WTC11 (cell line): ENCODE data around the gene LELP1. TPM values are rescaled to one million over a fixed set of nuclear protein-coding genes. Genes with fewer than 3 reads are reported as not detected.

ENCODE experiments used
- ATAC-seq: fragments of 200-7000 bp; cut with Tn5 transposase; 2 replicates; pipeline ENCODE4 v1.10.0; 2021; ENCODE audit warnings: mild to moderate bottlenecking, moderate library complexity
- CTCF ChIA-PET: fragments of 300-600 bp; sonication (Branson Sonifier 250); formaldehyde crosslinking; loops from one replicate; lab custom pipeline; 2021; ENCODE audit warnings: antibody characterized with exemption; lab: Charles Lee
- POLR2A ChIA-PET: fragments of 350-600 bp; sonication (Branson Sonifier 250); formaldehyde crosslinking; loops from one replicate; lab custom pipeline; 2021; ENCODE audit warnings: antibody characterized with exemption; lab: Charles Lee
- DNase-seq: peaks from one replicate; pipeline ENCODE4 v3.0.0; 2021; ENCODE audit warnings: low spot score
- H3K27ac Mint-ChIP-seq: 2 replicates; pipeline ENCODE4 v1.8.0; 2021; ENCODE audit warnings: mixed read lengths
- H3K27me3 Mint-ChIP-seq: 2 replicates; pipeline ENCODE4 v1.8.0; 2021; ENCODE audit warnings: low read depth, mild to moderate bottlenecking, moderate library complexity, mixed read lengths
- H3K36me3 Mint-ChIP-seq: 2 replicates; pipeline ENCODE4 v1.8.0; 2021; ENCODE audit warnings: mixed read lengths
- H3K4me1 Mint-ChIP-seq: 2 replicates; pipeline ENCODE4 v1.8.0; 2022; ENCODE audit warnings: mixed read lengths
- H3K4me3 Mint-ChIP-seq: 2 replicates; pipeline ENCODE4 v1.8.0; 2021; ENCODE audit warnings: mild to moderate bottlenecking, moderate library complexity, mixed read lengths
- H3K9me3 Mint-ChIP-seq: 2 replicates; pipeline ENCODE4 v1.8.0; 2021; ENCODE audit warnings: mixed read lengths
- AR ChIP-seq: fragments of 250-450 bp; sonication (Bioruptor Pico); IDR thresholded peaks from 2 replicates; pipeline ENCODE4 v1.9.0; 2021; ENCODE audit warnings: mild to moderate bottlenecking
- ARID4B ChIP-seq: sonication (generic); formaldehyde crosslinking; IDR thresholded peaks from 2 replicates; pipeline ENCODE4 v1.8.0; 2023; ENCODE audit warnings: missing genetic modification reagents, mild to moderate bottlenecking, borderline replicate concordance
- ATF1 ChIP-seq: sonication (generic); formaldehyde crosslinking; IDR thresholded peaks from 2 replicates; pipeline ENCODE4 v1.8.1; 2023; ENCODE audit warnings: mild to moderate bottlenecking, moderate library complexity, missing genetic modification reagents
- CBFB ChIP-seq: sonication (generic); formaldehyde crosslinking; IDR thresholded peaks from 2 replicates; pipeline ENCODE4 v1.8.1; 2022; ENCODE audit warnings: mild to moderate bottlenecking, low read depth, missing genetic modification reagents
- CREM ChIP-seq: sonication (generic); formaldehyde crosslinking; IDR thresholded peaks from 2 replicates; pipeline ENCODE4 v1.8.1; 2022; ENCODE audit warnings: mild to moderate bottlenecking, missing genetic modification reagents, moderate library complexity
- E2F1 ChIP-seq: sonication (generic); formaldehyde crosslinking; IDR thresholded peaks from 2 replicates; pipeline ENCODE4 v1.8.0; 2022; ENCODE audit warnings: mild to moderate bottlenecking, missing genetic modification reagents
- E2F4 ChIP-seq: sonication (generic); formaldehyde crosslinking; IDR thresholded peaks from 2 replicates; pipeline ENCODE4 v1.8.1; 2022; ENCODE audit warnings: low read depth, mild to moderate bottlenecking, moderate library complexity, missing genetic modification reagents, borderline replicate concordance
- FOXJ3 ChIP-seq: sonication (generic); formaldehyde crosslinking; IDR thresholded peaks from 2 replicates; pipeline ENCODE4 v1.9.0; 2021; ENCODE audit warnings: missing genetic modification reagents, mild to moderate bottlenecking, borderline replicate concordance
- FOXP1 ChIP-seq: sonication (generic); formaldehyde crosslinking; IDR thresholded peaks from 2 replicates; pipeline ENCODE4 v1.8.0; 2022; ENCODE audit warnings: missing genetic modification reagents, mild to moderate bottlenecking, moderate library complexity, borderline replicate concordance
- HMGA2 ChIP-seq: fragments of 250-450 bp; sonication (Bioruptor Pico); IDR thresholded peaks from 2 replicates; pipeline ENCODE4 v1.4.0; 2021; ENCODE audit warnings: mild to moderate bottlenecking, moderate library complexity
- IRF1 ChIP-seq: sonication (generic); formaldehyde crosslinking; IDR thresholded peaks from 2 replicates; pipeline ENCODE4 v1.8.0; 2023; ENCODE audit warnings: missing genetic modification reagents
- MLX ChIP-seq: sonication (generic); formaldehyde crosslinking; IDR thresholded peaks from 2 replicates; pipeline ENCODE4 v1.8.1; 2023; ENCODE audit warnings: mild to moderate bottlenecking, missing genetic modification reagents, moderate library complexity
- NFYB ChIP-seq: sonication (generic); formaldehyde crosslinking; conservative IDR thresholded peaks from 2 replicates; pipeline ENCODE4 v1.8.0; 2022; ENCODE audit warnings: low read depth, missing genetic modification reagents
- NR1H2 ChIP-seq: sonication (generic); formaldehyde crosslinking; IDR thresholded peaks from 2 replicates; pipeline ENCODE4 v1.9.0; 2021; ENCODE audit warnings: mild to moderate bottlenecking, moderate library complexity, missing genetic modification reagents
- OVOL2 ChIP-seq: fragments of 250-450 bp; sonication (Bioruptor Pico); IDR thresholded peaks from 2 replicates; pipeline ENCODE4 v1.9.0; 2021; ENCODE audit warnings: mild to moderate bottlenecking, borderline replicate concordance
- PRRX2 ChIP-seq: fragments of 250-450 bp; sonication (Bioruptor Pico); IDR thresholded peaks from 2 replicates; pipeline ENCODE4 v1.8.0; 2021; ENCODE audit warnings: mild to moderate bottlenecking
- RELA ChIP-seq: sonication (generic); formaldehyde crosslinking; IDR thresholded peaks from 2 replicates; pipeline ENCODE4 v1.8.1; 2022; ENCODE audit warnings: missing genetic modification reagents, mild to moderate bottlenecking, borderline replicate concordance
- SMAD3 ChIP-seq: sonication (generic); formaldehyde crosslinking; IDR thresholded peaks from 2 replicates; pipeline ENCODE4 v1.8.0; 2022; ENCODE audit warnings: missing genetic modification reagents, mild to moderate bottlenecking, borderline replicate concordance
- SP1 ChIP-seq: sonication (generic); formaldehyde crosslinking; conservative IDR thresholded peaks from 2 replicates; pipeline ENCODE4 v1.8.1; 2022; ENCODE audit warnings: missing genetic modification reagents
- ZMAT4 ChIP-seq: fragments of 250-450 bp; sonication (Bioruptor Pico); IDR thresholded peaks from 2 replicates; pipeline ENCODE4 v1.9.0; 2021; ENCODE audit warnings: mild to moderate bottlenecking
- ZNF121 ChIP-seq: sonication (generic); formaldehyde crosslinking; IDR thresholded peaks from 2 replicates; pipeline ENCODE4 v1.8.0; 2023; ENCODE audit warnings: missing genetic modification reagents
- ZNF317 ChIP-seq: sonication (generic); formaldehyde crosslinking; IDR thresholded peaks from 2 replicates; pipeline ENCODE4 v1.8.1; 2023; ENCODE audit warnings: low read depth, mild to moderate bottlenecking, moderate library complexity, missing genetic modification reagents, borderline replicate concordance
- ZNF396 ChIP-seq: fragments of 250-450 bp; sonication (Bioruptor Pico); IDR thresholded peaks from 2 replicates; pipeline ENCODE4 v1.8.0; 2021; ENCODE audit warnings: mild to moderate bottlenecking, moderate library complexity, borderline replicate concordance
- ZNF416 ChIP-seq: fragments of 250-450 bp; sonication (Bioruptor Pico); IDR thresholded peaks from 2 replicates; pipeline ENCODE4 v1.9.0; 2021; ENCODE audit warnings: mild to moderate bottlenecking, inconsistent platforms
- ZNF423 ChIP-seq: fragments of 250-450 bp; sonication (Bioruptor Pico); IDR thresholded peaks from 2 replicates; pipeline ENCODE4 v2.1.2; 2022; ENCODE audit warnings: mild to moderate bottlenecking, moderate library complexity
- total RNA-seq: library from RNA; stranded (reverse); gene quantifications from 3 replicates; pipeline ENCODE4 v1.2.3, GENCODE V29; 2021

Gene LELP1
- total RNA-seq, 1 experiment from 2014 or later = not detected

- no peak for TF ChIP-seq ARID4B
- no peak for TF ChIP-seq HMGA2 (CRISPR knock-in tag)
- no peak for TF ChIP-seq CBFB (CRISPR knock-in tag)
- no peak for TF ChIP-seq AR (CRISPR knock-in tag)
- no peak for TF ChIP-seq ZNF317
- no peak for TF ChIP-seq ATF1
- no peak for TF ChIP-seq MLX (CRISPR knock-in tag)
- TF ChIP-seq ZNF121 (CRISPR knock-in tag) = no peak
- no peak for TF ChIP-seq ZNF423
- TF ChIP-seq RELA (CRISPR knock-in tag) = no peak
These were observed 42.2 kb downstream of the LELP1 start (continued) for GRCh38 chr1:153245466-153245865.

- Mint-ChIP-seq H3K27me3 (peaks cover 12% of the 10 kb centered on the region), H3K4me3 (no peak overlapping the region), H3K27ac (no peak overlapping the region), H3K9me3 (peaks cover 14% of the 10 kb centered on the region), H3K36me3 (no peaks in the 10 kb centered on the region), H3K4me1 (no peaks in the 10 kb centered on the region)
- ChIA-PET POLR2A (no interaction called here), CTCF (interaction anchor here (1.0 kb wide), 1 partner anchor 17 kb away, joined by 3 read pairs; no protein-coding TSS in a partner anchor)
- ATAC-seq = no peak
- DNase-seq = no peak
- TF ChIP-seq OVOL2 (CRISPR knock-in tag) (no peak), ZMAT4 (CRISPR knock-in tag) (no peak), CREM (CRISPR knock-in tag) (no peak), FOXJ3 (CRISPR knock-in tag) (no peak), ZNF423 (no peak), ZNF396 (CRISPR knock-in tag) (no peak), FOXP1 (CRISPR knock-in tag) (no peak), E2F4 (CRISPR knock-in tag) (no peak), IRF1 (CRISPR knock-in tag) (no peak), SMAD3 (CRISPR knock-in tag) (no peak), NR1H2 (CRISPR knock-in tag) (no peak), E2F1 (no peak), ZNF416 (no peak), SP1 (CRISPR knock-in tag) (no peak), PRRX2 (CRISPR knock-in tag) (no peak), NFYB (CRISPR knock-in tag) (no peak)
These were observed 42.8 kb downstream of the LELP1 start for GRCh38 chr1:153246018-153246417.
